Neutrophil (primary cell): ENCODE data around the gene CNTLN.
"Not testable (repeated sequence)": the region's sequence is repeated elsewhere in the genome, so short reads cannot be mapped to it uniquely, and the experiment has no call there.

Source experiments
- H3K27ac ChIP-seq: fragments of 200-600 bp; sonication (generic); 2 replicates; pipeline ENCODE4 v1.5.1; 2016; ENCODE audit warnings: mild to moderate bottlenecking, moderate library complexity
- H3K27me3 ChIP-seq: fragments of 200-600 bp; sonication (generic); 2 replicates; pipeline ENCODE4 v1.6.0; 2016; ENCODE audit warnings: mild to moderate bottlenecking
- H3K36me3 ChIP-seq: fragments of 200-600 bp; sonication (generic); 2 replicates; pipeline ENCODE4 v1.5.1; 2017
- H3K4me1 ChIP-seq, 2 experiments: fragments of 200-600 bp in 1 of 2; sonication (generic) in 1 of 2; 1 replicate in 1 of 2; 2 replicates in 1 of 2; pipeline versions ENCODE4 v1.5.1 to v1.6.1; 2013 to 2016; ENCODE audit warnings: low read depth in 1 of 2, low read length in 1 of 2, mild to moderate bottlenecking in 1 of 2, moderate library complexity in 1 of 2; ENCODE audit not compliant: control insufficient read depth in 1 of 2, insufficient read depth in 1 of 2
- H3K4me3 ChIP-seq, 2 experiments: fragments of 200-600 bp in 1 of 2; sonication (generic) in 1 of 2; 1 replicate in 1 of 2; 2 replicates in 1 of 2; pipeline ENCODE4 v1.5.1; 2013 to 2016; ENCODE audit warnings: low read depth in 1 of 2, low read length in 1 of 2, mild to moderate bottlenecking in 1 of 2, moderate library complexity in 1 of 2
- H3K9me3 ChIP-seq: fragments of 200-600 bp; sonication (generic); 2 replicates; pipeline ENCODE4 v1.5.1; 2016
- TF ChIP-seq, protein P1 (sequence below): fragments of 200-600 bp; sonication (generic); IDR thresholded peaks from 2 replicates; pipeline ENCODE4 v1.5.1; 2016; ENCODE audit warnings: antibody characterized with exemption

Gene CNTLN

DNA sequence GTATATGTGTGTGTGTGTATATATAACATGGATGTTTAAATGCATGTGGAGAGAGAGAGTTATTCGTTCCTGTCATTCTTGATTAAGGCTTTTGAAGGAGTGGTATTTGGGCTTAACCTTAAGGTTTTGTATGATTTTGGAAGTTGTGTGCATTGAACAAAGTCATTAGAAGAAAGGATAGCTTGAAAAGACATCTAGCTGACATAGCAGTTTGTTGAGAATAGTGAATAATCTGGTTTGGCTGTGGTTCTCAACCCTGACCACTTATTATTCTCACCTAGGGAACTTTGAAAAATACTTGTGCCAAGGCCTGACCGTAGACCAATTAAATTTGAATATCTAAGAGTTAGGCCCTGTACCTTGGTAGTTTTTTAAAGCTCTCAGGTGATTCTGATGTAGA lies 303.0 kb downstream of the CNTLN start:
- Histone ChIP-seq H3K4me3 (no peak overlapping the region), H3K36me3 (no peaks in the 10 kb centered on the region), H3K27me3 (no peaks in the 10 kb centered on the region), H3K27ac (no peak overlapping the region), H3K4me1 (no peaks in the 10 kb centered on the region), H3K9me3 (no peaks in the 10 kb centered on the region)
- TF ChIP-seq, protein P1, sequence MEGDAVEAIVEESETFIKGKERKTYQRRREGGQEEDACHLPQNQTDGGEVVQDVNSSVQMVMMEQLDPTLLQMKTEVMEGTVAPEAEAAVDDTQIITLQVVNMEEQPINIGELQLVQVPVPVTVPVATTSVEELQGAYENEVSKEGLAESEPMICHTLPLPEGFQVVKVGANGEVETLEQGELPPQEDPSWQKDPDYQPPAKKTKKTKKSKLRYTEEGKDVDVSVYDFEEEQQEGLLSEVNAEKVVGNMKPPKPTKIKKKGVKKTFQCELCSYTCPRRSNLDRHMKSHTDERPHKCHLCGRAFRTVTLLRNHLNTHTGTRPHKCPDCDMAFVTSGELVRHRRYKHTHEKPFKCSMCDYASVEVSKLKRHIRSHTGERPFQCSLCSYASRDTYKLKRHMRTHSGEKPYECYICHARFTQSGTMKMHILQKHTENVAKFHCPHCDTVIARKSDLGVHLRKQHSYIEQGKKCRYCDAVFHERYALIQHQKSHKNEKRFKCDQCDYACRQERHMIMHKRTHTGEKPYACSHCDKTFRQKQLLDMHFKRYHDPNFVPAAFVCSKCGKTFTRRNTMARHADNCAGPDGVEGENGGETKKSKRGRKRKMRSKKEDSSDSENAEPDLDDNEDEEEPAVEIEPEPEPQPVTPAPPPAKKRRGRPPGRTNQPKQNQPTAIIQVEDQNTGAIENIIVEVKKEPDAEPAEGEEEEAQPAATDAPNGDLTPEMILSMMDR: no peak

- H3K27me3 ChIP-seq, H3K9me3 ChIP-seq, H3K36me3 ChIP-seq, H3K4me3 ChIP-seq, H3K27ac ChIP-seq, H3K4me1 ChIP-seq: not testable (repeated sequence)
Observed at GRCh38 chr9:17445126-17445525, 310.3 kb downstream of the CNTLN start.

- Histone ChIP-seq H3K27me3 (no peaks in the 10 kb centered on the region), H3K36me3 (no peaks in the 10 kb centered on the region), H3K27ac (no peak overlapping the region), H3K4me1 (no peaks in the 10 kb centered on the region), H3K4me3 (no peak overlapping the region), H3K9me3 (no peaks in the 10 kb centered on the region)
- TF ChIP-seq, protein P1: no peak
Observed at GRCh38 chr9:17453751-17454150, 318.9 kb downstream of the CNTLN start.

- H3K4me1 ChIP-seq: no peaks in the 10 kb centered on the region
- TF ChIP-seq, protein P1: no peak
- H3K27ac ChIP-seq: no peak overlapping the region
Observed at GRCh38 chr9:17462869-17463464, 328.1 kb downstream of the CNTLN start.

GRCh38 chr9:17470036-17470813 lies 335.4 kb downstream of the CNTLN start:
- Histone ChIP-seq H3K36me3 (no peaks in the 10 kb centered on the region), H3K27me3 (no peaks in the 10 kb centered on the region), H3K9me3 (no peaks in the 10 kb centered on the region), H3K4me3 (no peak overlapping the region), H3K4me1 (no peaks in the 10 kb centered on the region), H3K27ac (no peak overlapping the region)
- TF ChIP-seq, protein P1: no peak

More at GRCh38 chr9:17462869-17463464, 328.1 kb downstream of the CNTLN start:
- H3K27me3 ChIP-seq: no peaks in the 10 kb centered on the region
- H3K4me3 ChIP-seq: no peak overlapping the region
- H3K36me3 ChIP-seq: no peaks in the 10 kb centered on the region
- H3K9me3 ChIP-seq: no peaks in the 10 kb centered on the region

DNA sequence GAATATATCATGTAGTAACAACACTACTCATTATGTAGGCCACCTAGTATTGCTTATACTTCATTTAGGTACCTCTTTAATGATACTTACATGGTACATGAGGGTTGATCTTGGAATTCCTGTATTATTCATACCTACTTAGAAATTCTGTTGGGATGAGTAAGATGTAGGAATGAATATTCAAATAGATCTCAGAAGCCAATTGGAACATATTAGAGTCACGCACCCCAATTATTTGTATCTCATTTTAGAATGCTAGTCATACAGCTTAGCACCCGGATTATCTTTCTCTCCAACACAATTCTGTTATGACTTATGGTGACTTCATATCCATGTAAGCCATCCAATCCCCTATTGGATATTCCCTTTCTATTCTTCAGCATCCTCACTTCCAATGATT lies 337.3 kb downstream of the CNTLN start:
- Histone ChIP-seq H3K27me3 (no peaks in the 10 kb centered on the region), H3K9me3 (no peaks in the 10 kb centered on the region), H3K36me3 (no peaks in the 10 kb centered on the region), H3K4me3 (no peak overlapping the region), H3K27ac (no peak overlapping the region), H3K4me1 (no peaks in the 10 kb centered on the region)
- TF ChIP-seq, protein P1: no peak
